Measurements from ENCODE around the gene MAP4K3. TPM values are rescaled to one million over a fixed set of nuclear protein-coding genes. Genes with fewer than 3 reads are reported as not detected.

MAP4K3 gene
- total and polyA plus RNA-seq, 2 donors from 2014 or later, result 14.9 to 39.5 TPM

GRCh38 chr2:39413063-39413737, 23.9 kb downstream of the MAP4K3 start:
- Histone ChIP-seq H3K9me3 (ENCODE audit: control insufficient read depth in 2 of 3, insufficient read depth in 1 of 3, low read length in 3 of 3) (no peaks in the 10 kb centered on the region), H3K36me3 (ENCODE audit: control insufficient read depth in 2 of 3, insufficient read depth in 3 of 3, low read length in 3 of 3) (no peaks in the 10 kb centered on the region), H3K4me3 (ENCODE audit: low read length in 3 of 3) (no peak overlapping the region), H3K27me3 (ENCODE audit: control insufficient read depth, insufficient read depth, low read length) (no peaks in the 10 kb centered on the region), H3K27ac (ENCODE audit: low read depth in 2 of 2, low read length in 2 of 2) (no peak overlapping the region), H3K4me1 (ENCODE audit: control insufficient read depth in 2 of 3, insufficient read depth in 2 of 3, low read depth in 1 of 3, low read length in 3 of 3) (peaks cover 0 to 32% (median 20%) of the 10 kb centered on the region in 3 donors), H3K9ac (ENCODE audit: low read length in 3 of 3) (no peak overlapping the region)
- no peak for FAIRE-seq
- TF ChIP-seq CTCF (IDR thresholded peaks at IDR 0.05; ENCODE audit: borderline replicate concordance, extremely low read depth, insufficient read depth), result no peak
- intact Hi-C loops (cut with DNase I), result no loop called here
- DNase-seq, result no peak

GRCh38 chr2:39411181-39411944, 25.7 kb downstream of the MAP4K3 start:
- Histone ChIP-seq H3K4me1 (ENCODE audit: control insufficient read depth in 2 of 3, insufficient read depth in 2 of 3, low read depth in 1 of 3, low read length in 3 of 3) (peaks cover 2 to 30% (median 29%) of the 10 kb centered on the region in 3 donors), H3K27ac (ENCODE audit: low read depth in 2 of 2, low read length in 2 of 2) (no peak overlapping the region), H3K4me3 (ENCODE audit: low read length in 3 of 3) (no peak overlapping the region), H3K36me3 (ENCODE audit: control insufficient read depth in 2 of 3, insufficient read depth in 3 of 3, low read length in 3 of 3) (no peaks in the 10 kb centered on the region), H3K27me3 (ENCODE audit: control insufficient read depth, insufficient read depth, low read length) (no peaks in the 10 kb centered on the region), H3K9me3 (ENCODE audit: control insufficient read depth in 2 of 3, insufficient read depth in 1 of 3, low read length in 3 of 3) (no peaks in the 10 kb centered on the region), H3K9ac (ENCODE audit: low read length in 3 of 3) (no peak overlapping the region)
- DNase-seq (no peak), FAIRE-seq (no peak)
- intact Hi-C loops (cut with DNase I), result no loop called here
- TF ChIP-seq CTCF (IDR thresholded peaks at IDR 0.05; ENCODE audit: borderline replicate concordance, extremely low read depth, insufficient read depth), result no peak

- Histone ChIP-seq H3K9me3 (ENCODE audit: control insufficient read depth in 2 of 3, insufficient read depth in 1 of 3, low read length in 3 of 3) (no peaks in the 10 kb centered on the region), H3K27ac (ENCODE audit: low read depth in 2 of 2, low read length in 2 of 2) (no peak overlapping the region), H3K27me3 (ENCODE audit: control insufficient read depth, insufficient read depth, low read length) (no peaks in the 10 kb centered on the region), H3K4me3 (ENCODE audit: low read length in 3 of 3) (no peak overlapping the region), H3K36me3 (ENCODE audit: control insufficient read depth in 2 of 3, insufficient read depth in 3 of 3, low read length in 3 of 3) (no peaks in the 10 kb centered on the region), H3K4me1 (ENCODE audit: control insufficient read depth in 2 of 3, insufficient read depth in 2 of 3, low read depth in 1 of 3, low read length in 3 of 3) (peaks cover 2 to 36% (median 27%) of the 10 kb centered on the region in 3 donors), H3K9ac (ENCODE audit: low read length in 3 of 3) (no peak overlapping the region)
- FAIRE-seq, result no peak
- intact Hi-C loops (cut with DNase I), result no loop called here
- TF ChIP-seq CTCF (IDR thresholded peaks at IDR 0.05; ENCODE audit: borderline replicate concordance, extremely low read depth, insufficient read depth), result no peak
- DNase-seq, result no peak
These were observed 27.2 kb downstream of the MAP4K3 start for GRCh38 chr2:39409697-39410389.
